ENCODE measurements around the gene NKX1-2.

Gene NKX1-2

GRCh38 chr10:124478515-124478914, 28.7 kb upstream of the NKX1-2 start:
- no peak for DNase-seq (ENCODE audit: low read depth)
- H3K4me3 ChIP-seq (ENCODE audit: control insufficient read depth, low read depth, low read length), result no peak overlapping the region
- TF ChIP-seq CTCF (conservative IDR thresholded peaks at IDR 0.05; ENCODE audit: control insufficient read depth, insufficient read depth, low read depth, low read length), result no peak

- DNase-seq (ENCODE audit: low read depth), result no peak
- H3K4me3 ChIP-seq (ENCODE audit: control insufficient read depth, low read depth, low read length), result no peak overlapping the region
- no peak for TF ChIP-seq CTCF (conservative IDR thresholded peaks at IDR 0.05; ENCODE audit: control insufficient read depth, insufficient read depth, low read depth, low read length)
Observed at GRCh38 chr10:124477614-124478363, 28.0 kb upstream of the NKX1-2 start.

GRCh38 chr10:124476043-124476725, 26.3 kb upstream of the NKX1-2 start:
- DNase-seq (ENCODE audit: low read depth), result no peak
- H3K4me3 ChIP-seq (ENCODE audit: control insufficient read depth, low read depth, low read length), result no peak overlapping the region
- no peak for TF ChIP-seq CTCF (conservative IDR thresholded peaks at IDR 0.05; ENCODE audit: control insufficient read depth, insufficient read depth, low read depth, low read length)

GRCh38 chr10:124474514-124475070, 24.8 kb upstream of the NKX1-2 start:
- no peak overlapping the region for H3K4me3 ChIP-seq (ENCODE audit: control insufficient read depth, low read depth, low read length)
- no peak for TF ChIP-seq CTCF (conservative IDR thresholded peaks at IDR 0.05; ENCODE audit: control insufficient read depth, insufficient read depth, low read depth, low read length)
- DNase-seq (ENCODE audit: low read depth), result no peak

GRCh38 chr10:124473070-124473469, 23.2 kb upstream of the NKX1-2 start:
- no peak for TF ChIP-seq CTCF (conservative IDR thresholded peaks at IDR 0.05; ENCODE audit: control insufficient read depth, insufficient read depth, low read depth, low read length)
- no peak for DNase-seq (ENCODE audit: low read depth)
- H3K4me3 ChIP-seq (ENCODE audit: control insufficient read depth, low read depth, low read length), result no peak overlapping the region

GRCh38 chr10:124472071-124472470, 22.2 kb upstream of the NKX1-2 start:
- DNase-seq (ENCODE audit: low read depth), result no peak
- TF ChIP-seq CTCF (conservative IDR thresholded peaks at IDR 0.05; ENCODE audit: control insufficient read depth, insufficient read depth, low read depth, low read length), result no peak
- H3K4me3 ChIP-seq (ENCODE audit: control insufficient read depth, low read depth, low read length), result no peak overlapping the region

Data from fibroblast of mammary gland (primary cell).